ENCODE results near the gene GTPBP10. TPM values are rescaled to one million over a fixed set of nuclear protein-coding genes. Genes with fewer than 3 reads are reported as not detected.

The GTPBP10 gene
- 20.9 to 26.1 TPM (median 23.2 TPM) in 5 replicates for total RNA-seq (2022; extraction: Qiagen RNA extraction; ENCODE audit: low read depth)

GRCh38 chr7:90346336-90347125 is at the start of gene GTPBP10:
Gene GTPBP10, plus strand, starts transcription at chr7:90346716. Its CDS starts 26 bp downstream, at chr7:90346742.

GRCh38 chr7:90320801-90321494 is 25.6 kb upstream of the GTPBP10 start, which contains the start of gene FAM237B:
Gene FAM237B, minus strand, starts transcription at chr7:90321304. Its CDS starts 1,556 bp downstream, at chr7:90319748.

GRCh38 chr7:90403174-90404113 is 56.9 kb downstream of the GTPBP10 start, which contains the start of gene CLDN12:
Gene CLDN12, plus strand, starts transcription at chr7:90403461. Its CDS starts 9,216 bp downstream, at chr7:90412677.

Other genes with a start within 250 kb of the GTPBP10 start
- gene STEAP1, start 192.2 kb upstream of the GTPBP10 start, total RNA-seq (2022; extraction: Qiagen RNA extraction; ENCODE audit: low read depth): 13.3 to 15.8 TPM (median 15.7 TPM) in 5 replicates
- 2.9 to 5.5 TPM (median 5.4 TPM) in 5 replicates for gene STEAP2, start 135.0 kb upstream of the GTPBP10 start, total RNA-seq (2022; extraction: Qiagen RNA extraction; ENCODE audit: low read depth)
- 1.6 to 3.2 TPM (median 1.9 TPM) in 5 replicates for gene CFAP69, start 101.5 kb upstream of the GTPBP10 start, total RNA-seq (2022; extraction: Qiagen RNA extraction; ENCODE audit: low read depth)
- not detected in 5 replicates for gene FAM237B, start 25.4 kb upstream of the GTPBP10 start, total RNA-seq (2022; extraction: Qiagen RNA extraction; ENCODE audit: low read depth)
- gene CLDN12, start 56.7 kb downstream of the GTPBP10 start, total RNA-seq (2022; extraction: Qiagen RNA extraction; ENCODE audit: low read depth): 22.7 to 29.8 TPM (median 26.9 TPM) in 5 replicates
- gene PTTG1IP2, start 122.9 kb downstream of the GTPBP10 start, total RNA-seq (2022; extraction: Qiagen RNA extraction; ENCODE audit: low read depth): not detected in 5 replicates
- 0.08 to 0.37 TPM (median 0.31 TPM) in 5 replicates for gene CDK14, start 249.6 kb downstream of the GTPBP10 start, total RNA-seq (2022; extraction: Qiagen RNA extraction; ENCODE audit: low read depth)